GM13976 (cell line): Measurements from ENCODE around the gene TMEM255B.
"Not testable (repeated sequence)": the region's sequence is repeated elsewhere in the genome, so short reads cannot be mapped to it uniquely, and the experiment has no call there.

Experiments used
- DNase-seq: peaks from one replicate; pipeline ENCODE4 v3.0.0; 2012; ENCODE audit warnings: low spot score
- CTCF ChIP-seq: IDR thresholded peaks from 2 replicates; pipeline ENCODE4 v1.5.1; 2012; ENCODE audit warnings: borderline replicate concordance, mild to moderate bottlenecking; ENCODE audit not compliant: insufficient read depth; ENCODE audit errors: extremely low read depth, missing control alignments, control extremely low read depth
- in situ Hi-C: fragments of 300-500 bp; cut with MboI; formaldehyde crosslinking; loops from one replicate; pipeline ENCODE4 v1.12.0; 2022; ENCODE audit warnings: low sequenced_read_pairs, mixed read lengths, inconsistent platforms; ENCODE audit not compliant: unreplicated experiment

TMEM255B gene

DNA sequence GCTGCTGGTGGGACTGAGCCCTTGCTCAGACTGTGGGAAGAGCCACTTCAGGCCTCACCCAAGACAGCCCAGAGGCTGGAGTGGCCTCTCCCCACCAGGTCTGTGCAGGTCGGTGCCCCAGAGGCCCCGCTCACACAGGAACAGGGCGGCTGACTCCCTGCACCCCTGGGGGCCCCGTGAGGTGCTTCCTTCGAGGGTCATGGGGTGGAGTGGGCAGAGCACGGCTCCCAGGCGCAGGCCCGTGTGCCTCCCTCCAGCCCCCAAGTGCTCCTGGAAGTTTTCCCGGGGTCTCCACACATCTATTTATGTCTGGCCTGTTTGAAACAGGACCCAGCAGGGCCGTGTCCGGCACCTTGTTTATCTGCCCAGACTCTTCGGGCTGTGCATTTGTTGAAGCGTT is 9.5 kb upstream of the TMEM255B start:
- in situ Hi-C loops, result no loop called here
- no peak for DNase-seq
- TF ChIP-seq CTCF, result no peak

DNA sequence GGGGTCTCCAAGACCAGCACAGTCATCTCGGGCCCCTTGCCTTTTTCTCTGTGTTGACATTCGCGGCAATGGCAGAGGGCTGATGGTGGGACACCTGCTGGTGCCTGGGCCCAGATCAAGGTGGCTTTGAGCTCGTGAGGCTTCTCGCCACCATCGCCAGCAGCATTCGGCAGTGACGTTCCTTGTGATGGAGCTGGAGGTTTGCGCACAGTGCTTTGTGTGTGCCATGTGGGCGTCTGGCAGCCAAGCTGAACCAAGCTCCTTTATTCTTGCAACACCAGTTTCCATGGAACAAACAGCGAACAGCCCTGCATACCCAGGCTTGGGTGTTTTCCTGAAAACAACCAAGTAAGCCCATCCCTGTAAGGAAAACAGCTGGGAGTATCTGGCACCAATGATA is 9.1 kb upstream of the TMEM255B start:
- no peak for DNase-seq
- no peak for TF ChIP-seq CTCF
- in situ Hi-C loops, result no loop called here

GRCh38 chr13:113750554-113751399 is 8.2 kb upstream of the TMEM255B start:
- TF ChIP-seq CTCF, result no peak

GRCh38 chr13:113751491-113751890 is 7.5 kb upstream of the TMEM255B start:
- no peak for TF ChIP-seq CTCF
- in situ Hi-C loops, result no loop called here
- DNase-seq, result no peak

More at GRCh38 chr13:113750554-113751399, 8.2 kb upstream of the TMEM255B start:
- in situ Hi-C loops, result no loop called here
- DNase-seq, result no peak

- DNase-seq, in situ Hi-C loops: not testable (repeated sequence)
Measured at GRCh38 chr13:113752211-113752986, 6.6 kb upstream of the TMEM255B start.

GRCh38 chr13:113753171-113753570 is 5.9 kb upstream of the TMEM255B start:
- in situ Hi-C loops, result no loop called here
- no peak for TF ChIP-seq CTCF
- no peak for DNase-seq

- DNase-seq, result no peak
- no peak for TF ChIP-seq CTCF
- in situ Hi-C loops, result no loop called here
Measured at GRCh38 chr13:113754242-113754641, 4.8 kb upstream of the TMEM255B start.
